Left ventricle myocardium inferior (tissue), 1 donor: ENCODE data around the gene P2RY14. TPM values are rescaled to one million over a fixed set of nuclear protein-coding genes. Genes with fewer than 3 reads are reported as not detected.

ENCODE experiments used
- DNase-seq: peaks from one replicate; pipeline ENCODE4 v3.0.0-alpha.2; 2020
- H3K27ac ChIP-seq: fragments of 200-600 bp; replicated peaks from 2 replicates; pipeline ENCODE4 v1.8.0; 2021
- H3K27me3 ChIP-seq: fragments of 200-600 bp; 2 replicates; pipeline ENCODE4 v1.8.0; 2021; ENCODE audit warnings: low read depth
- H3K36me3 ChIP-seq: fragments of 200-600 bp; 2 replicates; pipeline ENCODE4 v1.8.0; 2021
- H3K4me1 ChIP-seq: fragments of 200-600 bp; 2 replicates; pipeline ENCODE4 v1.8.0; 2021
- H3K4me3 ChIP-seq: fragments of 200-600 bp; 2 replicates; pipeline ENCODE4 v1.8.0; 2021; ENCODE audit warnings: mild to moderate bottlenecking, moderate library complexity
- H3K9me3 ChIP-seq: fragments of 200-600 bp; replicated peaks from 2 replicates; pipeline ENCODE4 v1.8.0; 2021
- CTCF ChIP-seq: fragments of 200-600 bp; IDR thresholded peaks from 2 replicates; pipeline ENCODE4 v1.8.0; 2021; ENCODE audit warnings: antibody characterized with exemption, mild to moderate bottlenecking, borderline replicate concordance
- intact Hi-C: fragments of 100-400 bp; cut with micrococcal nuclease; formaldehyde crosslinking; loops from one replicate; pipeline ENCODE4 v1.11.0; 2022
- total RNA-seq: library from RNA; stranded (reverse); fragmentation: NEBNext Ultra II Directional; extraction: Animal tissue kit (Norgen Biotek cat#: 25700); gene quantifications from one replicate; pipeline ENCODE4 v1.2.1, GENCODE V29; 2021
- donor health status: DM: no; HTN: yes; CAD: no; lungs with severe emphysema.

Gene P2RY14
- total RNA-seq, 1 donor from 2014 or later = 2.9 TPM

- TF ChIP-seq CTCF = no peak
- intact Hi-C loops = no loop called here
- no peaks in the 10 kb centered on the region for H3K4me1 ChIP-seq
Measured at GRCh38 chr3:151293127-151293526, 14.8 kb upstream of the P2RY14 start.

GRCh38 chr3:151290673-151291072, 12.3 kb upstream of the P2RY14 start:
- intact Hi-C loops = no loop called here
- H3K9me3 ChIP-seq = no peaks in the 10 kb centered on the region
- H3K4me3 ChIP-seq = no peak overlapping the region
- no peaks in the 10 kb centered on the region for H3K36me3 ChIP-seq
- no peak overlapping the region for H3K27ac ChIP-seq
- H3K27me3 ChIP-seq = peaks cover 8% of the 10 kb centered on the region
- TF ChIP-seq CTCF = peak; percentile 34
- H3K4me1 ChIP-seq = no peaks in the 10 kb centered on the region
- DNase-seq = no peak

More at GRCh38 chr3:151293127-151293526, 14.8 kb upstream of the P2RY14 start:
- Histone ChIP-seq H3K27ac (no peak overlapping the region), H3K27me3 (peaks cover 15% of the 10 kb centered on the region), H3K9me3 (no peaks in the 10 kb centered on the region), H3K36me3 (no peaks in the 10 kb centered on the region), H3K4me3 (no peak overlapping the region)
- no peak for DNase-seq

GRCh38 chr3:151289445-151289844, 11.1 kb upstream of the P2RY14 start:
- Histone ChIP-seq H3K36me3 (no peaks in the 10 kb centered on the region), H3K4me3 (no peak overlapping the region), H3K27me3 (peaks cover 8% of the 10 kb centered on the region), H3K4me1 (no peaks in the 10 kb centered on the region), H3K27ac (no peak overlapping the region), H3K9me3 (no peaks in the 10 kb centered on the region)
- DNase-seq = no peak
- TF ChIP-seq CTCF = no peak
- intact Hi-C loops = no loop called here

GRCh38 chr3:151285940-151286339, 7.6 kb upstream of the P2RY14 start:
- no peak for TF ChIP-seq CTCF
- no peaks in the 10 kb centered on the region for H3K9me3 ChIP-seq
- no peak for DNase-seq
- peaks cover 10% of the 10 kb centered on the region for H3K4me1 ChIP-seq
- H3K4me3 ChIP-seq = no peak overlapping the region
- H3K36me3 ChIP-seq = no peaks in the 10 kb centered on the region
- H3K27ac ChIP-seq = no peak overlapping the region
- no peaks in the 10 kb centered on the region for H3K27me3 ChIP-seq
- intact Hi-C loops = no loop called here

- peak; percentile 23 for DNase-seq
- no peak overlapping the region for H3K4me3 ChIP-seq
- no peak for TF ChIP-seq CTCF
- H3K27me3 ChIP-seq = no peaks in the 10 kb centered on the region
- H3K9me3 ChIP-seq = no peaks in the 10 kb centered on the region
- H3K36me3 ChIP-seq = no peaks in the 10 kb centered on the region
- intact Hi-C loops = loop anchor here (2.0 kb wide), 2 partner anchors 55 to 115 kb away; no protein-coding TSS in a partner anchor
- peaks cover 10% of the 10 kb centered on the region for H3K4me1 ChIP-seq
- H3K27ac ChIP-seq = peak overlapping the region; percentile 45
Measured at GRCh38 chr3:151283907-151284461, 5.6 kb upstream of the P2RY14 start.
